H1 (cell line): ENCODE measurements around the gene COL4A2. TPM values are rescaled to one million over a fixed set of nuclear protein-coding genes. Genes with fewer than 3 reads are reported as not detected.
A peak's percentile ranks its signal among the peaks of the same experiment; 100 is the strongest.

ENCODE experiments used
- CTCF ChIA-PET: fragments of 300-600 bp; sonication (Branson Sonifier 250); formaldehyde crosslinking; loops from one replicate; lab custom pipeline; 2021; ENCODE audit not compliant: partially characterized antibody; lab: Charles Lee
- POLR2A ChIA-PET: fragments of 300-600 bp; sonication (Branson Sonifier 250); formaldehyde crosslinking; loops from one replicate; lab custom pipeline; 2021; ENCODE audit warnings: inconsistent platforms; ENCODE audit not compliant: partially characterized antibody; lab: Charles Lee
- DNase-seq, 2 experiments: peaks; one replicate each; pipeline versions ENCODE4 v3.0.0 to v3.0.0-alpha.2; 2010 to 2022; ENCODE audit warnings: low spot score in 2 of 2, low read depth in 1 of 2, mixed read lengths in 1 of 2
- FAIRE-seq: peaks from 2 replicates; lab custom pipeline; 2011; peaks lifted over from hg19 to GRCh38; lab: Jason Lieb, UNC
- H2AFZ ChIP-seq: 2 replicates; pipeline ENCODE4 v1.8.1; 2012; ENCODE audit warnings: low read length, inconsistent platforms
- H2AK5ac ChIP-seq: 2 replicates; pipeline ENCODE4 v1.6.1; 2013; ENCODE audit warnings: low read depth, low read length
- H2BK120ac ChIP-seq: replicated peaks from 2 replicates; pipeline ENCODE3; 2013; ENCODE audit warnings: low read depth, low read length, inconsistent platforms
- H2BK12ac ChIP-seq: 2 replicates; pipeline ENCODE4 v1.6.1; 2013; ENCODE audit warnings: low read depth, low read length
- H2BK15ac ChIP-seq: 2 replicates; pipeline ENCODE4 v1.6.1; 2013; ENCODE audit warnings: low read length
- H2BK20ac ChIP-seq: 2 replicates; pipeline ENCODE4 v1.6.1; 2013; ENCODE audit warnings: low read length
- H2BK5ac ChIP-seq: 2 replicates; pipeline ENCODE4 v1.6.1; 2013; ENCODE audit warnings: low read depth, low read length
- H3K14ac ChIP-seq: 2 replicates; pipeline ENCODE4 v1.6.1; 2013; ENCODE audit warnings: inconsistent platforms; ENCODE audit not compliant: insufficient read length
- H3K18ac ChIP-seq: 2 replicates; pipeline ENCODE4 v1.6.1; 2013; ENCODE audit warnings: low read length; ENCODE audit errors: extremely low read depth
- H3K23ac ChIP-seq: 2 replicates; pipeline ENCODE4 v1.6.1; 2013; ENCODE audit warnings: inconsistent platforms; ENCODE audit not compliant: insufficient read length
- H3K23me2 ChIP-seq: 2 replicates; pipeline ENCODE4 v1.6.1; 2013; ENCODE audit warnings: low read depth, low read length
- H3K27ac ChIP-seq: 2 replicates; pipeline ENCODE4 v1.6.1; 2011; ENCODE audit warnings: low read depth, low read length, inconsistent platforms
- H3K27me3 ChIP-seq, 4 experiments: replicated peaks in 1 of 4; 1 replicate in 1 of 4; 2 replicates in 3 of 4; pipeline versions ENCODE4 v1.6.1 to v1.8.1; 2011 to 2013; ENCODE audit warnings: low read length in 3 of 4, mild to moderate bottlenecking in 3 of 4, inconsistent platforms in 2 of 4, mixed read lengths in 2 of 4, moderate library complexity in 1 of 4; ENCODE audit not compliant: control insufficient read depth in 3 of 4, insufficient read depth in 3 of 4; ENCODE audit errors: extremely low read depth in 1 of 4
- H3K36me3 ChIP-seq, 4 experiments: 2 replicates each; pipeline versions ENCODE4 v1.6.1 to v1.8.1; 2011 to 2013; ENCODE audit warnings: mild to moderate bottlenecking in 4 of 4, low read length in 3 of 4, moderate library complexity in 2 of 4, control low read depth in 1 of 4, inconsistent platforms in 1 of 4; ENCODE audit not compliant: insufficient read depth in 4 of 4, control insufficient read depth in 2 of 4
- H3K4ac ChIP-seq: replicated peaks from 2 replicates; pipeline ENCODE3; 2013; ENCODE audit warnings: low read length, low read depth, mixed read lengths, inconsistent platforms; ENCODE audit not compliant: insufficient read length
- H3K4me1 ChIP-seq, 4 experiments: replicated peaks in 1 of 4; 1 replicate in 1 of 4; 2 replicates in 3 of 4; pipeline versions ENCODE4 v1.6.1 to v1.8.1; 2011 to 2013; ENCODE audit warnings: low read length in 3 of 4, inconsistent platforms in 2 of 4, mixed read lengths in 1 of 4; ENCODE audit not compliant: insufficient read depth in 4 of 4, control insufficient read depth in 3 of 4
- H3K4me2 ChIP-seq, 2 experiments: 2 replicates each; pipeline versions ENCODE4 v1.6.1 to v1.8.1; 2011 to 2013; ENCODE audit warnings: low read depth in 2 of 2, low read length in 2 of 2, control low read depth in 1 of 2, inconsistent platforms in 1 of 2, mild to moderate bottlenecking in 1 of 2; ENCODE audit not compliant: insufficient read depth in 1 of 2
- H3K4me3 ChIP-seq, 4 experiments: fragments of 200-600, 300-600 bp in 1 of 4; sonication (generic), shearing (Covaris generic), sonication (Bioruptor Twin) in 1 of 4; 2 replicates each; pipeline versions ENCODE4 v1.5.1 to v1.8.1; 2011 to 2016; ENCODE audit warnings: low read length in 4 of 4, low read depth in 3 of 4, control low read depth in 2 of 4, inconsistent platforms in 2 of 4, mild to moderate bottlenecking in 2 of 4, mixed read lengths in 1 of 4, moderate library complexity in 1 of 4; ENCODE audit not compliant: insufficient read depth in 2 of 4; ENCODE audit errors: extremely low read depth in 1 of 4
- H3K56ac ChIP-seq: replicated peaks from 2 replicates; pipeline ENCODE3; 2013; ENCODE audit warnings: low read depth, mild to moderate bottlenecking, mixed read lengths, low read length, inconsistent platforms; ENCODE audit not compliant: insufficient read length
- H3K79me1 ChIP-seq: 2 replicates; pipeline ENCODE4 v1.6.1; 2013; ENCODE audit warnings: low read depth, low read length, control low read depth
- H3K79me2 ChIP-seq, 2 experiments: 2 replicates each; pipeline versions ENCODE4 v1.6.1 to v1.8.1; 2012 to 2013; ENCODE audit warnings: low read length in 2 of 2, mild to moderate bottlenecking in 2 of 2, inconsistent platforms in 1 of 2; ENCODE audit not compliant: insufficient read depth in 2 of 2, control insufficient read depth in 1 of 2
- H3K9ac ChIP-seq, 4 experiments: replicated peaks in 1 of 4; 1 replicate in 1 of 4; 2 replicates in 3 of 4; pipeline versions ENCODE4 v1.6.1 to v1.8.1; 2011 to 2013; ENCODE audit warnings: low read depth in 3 of 4, low read length in 3 of 4, control low read depth in 2 of 4, mild to moderate bottlenecking in 2 of 4, moderate library complexity in 2 of 4, inconsistent platforms in 1 of 4; ENCODE audit errors: extremely low read depth in 1 of 4
- H3K9me3 ChIP-seq, 2 experiments: 2 replicates each; pipeline versions ENCODE4 v1.6.1 to v1.8.1; 2012 to 2013; ENCODE audit warnings: mild to moderate bottlenecking in 2 of 2, moderate library complexity in 2 of 2, control low read depth in 1 of 2, inconsistent platforms in 1 of 2, low read depth in 1 of 2, low read length in 1 of 2, mixed read lengths in 1 of 2; ENCODE audit not compliant: insufficient read depth in 2 of 2
- H4K20me1 ChIP-seq, 2 experiments: replicated peaks in 1 of 2; 2 replicates each; pipeline versions ENCODE3 to v1.8.1; 2011 to 2013; ENCODE audit warnings: inconsistent platforms in 2 of 2, low read length in 2 of 2, mild to moderate bottlenecking in 1 of 2; ENCODE audit not compliant: insufficient read depth in 2 of 2, control insufficient read depth in 1 of 2
- H4K5ac ChIP-seq: 2 replicates; pipeline ENCODE4 v1.6.1; 2013; ENCODE audit warnings: low read length, low read depth, mixed read lengths, inconsistent platforms; ENCODE audit not compliant: insufficient read length
- H4K8ac ChIP-seq: 2 replicates; pipeline ENCODE4 v1.8.0; 2013; ENCODE audit warnings: mild to moderate bottlenecking, moderate library complexity, low read length, inconsistent platforms; ENCODE audit not compliant: insufficient read depth; ENCODE audit errors: extremely low read depth
- H4K91ac ChIP-seq: replicated peaks from 2 replicates; pipeline ENCODE3; 2013; ENCODE audit warnings: low read length, mixed read lengths, inconsistent platforms; ENCODE audit not compliant: insufficient read length
- ASH2L ChIP-seq: fragments of 200-600, 300-600 bp; sonication (generic); IDR thresholded peaks from one replicate; pipeline ENCODE4 v1.7.1; 2017; ENCODE audit warnings: low read length
- CBX5 ChIP-seq: fragments of 300-800, 300-1000 bp; sonication (generic); IDR thresholded peaks from 2 replicates; pipeline ENCODE4 v1.7.1; 2016; ENCODE audit warnings: antibody characterized with exemption, low read length, low read depth
- CTCF ChIP-seq, 3 experiments: IDR thresholded peaks; 1 replicate in 2 of 3; 2 replicates in 1 of 3; pipeline versions ENCODE4 v1.5.1 to v1.6.1; 2011; ENCODE audit warnings: low read length in 3 of 3, mild to moderate bottlenecking in 3 of 3, inconsistent platforms in 2 of 3, low read depth in 1 of 3, moderate library complexity in 1 of 3; ENCODE audit not compliant: insufficient read depth in 1 of 3; ENCODE audit errors: control extremely low read depth in 1 of 3
- EZH2 ChIP-seq: fragments of 200-600 bp; sonication (generic); IDR thresholded peaks from 2 replicates; pipeline ENCODE4 v1.7.1; 2012; ENCODE audit warnings: low read depth, mild to moderate bottlenecking, moderate library complexity, low read length, inconsistent platforms; ENCODE audit not compliant: severe bottlenecking
- FOSL1 ChIP-seq: IDR thresholded peaks from 2 replicates; pipeline ENCODE4 v1.6.1; 2011; ENCODE audit warnings: mild to moderate bottlenecking, low read depth, low read length, moderate library complexity; ENCODE audit not compliant: insufficient read depth
- NRF1 ChIP-seq: IDR thresholded peaks from 2 replicates; pipeline ENCODE4 v1.6.1; 2011; ENCODE audit warnings: mild to moderate bottlenecking, low read depth, low read length, improper control_type of control experiment
- POLR2AphosphoS5 ChIP-seq: IDR thresholded peaks from 2 replicates; pipeline ENCODE4 v1.6.1; 2011; ENCODE audit warnings: low read depth, low read length
- SAP30 ChIP-seq: fragments of 300-600 bp; sonication (generic); IDR thresholded peaks from 2 replicates; pipeline ENCODE4 v1.7.1; 2012; ENCODE audit warnings: low read length, moderate library complexity, mild to moderate bottlenecking, inconsistent platforms; ENCODE audit not compliant: insufficient read depth, insufficient replicate concordance
- SIX5 ChIP-seq: IDR thresholded peaks from 2 replicates; pipeline ENCODE4 v1.6.1; 2011; ENCODE audit warnings: mild to moderate bottlenecking, low read depth, low read length
- TBP ChIP-seq: IDR thresholded peaks from 2 replicates; pipeline ENCODE4 v1.6.1; 2011; ENCODE audit warnings: low read depth, low read length, improper control_type of control experiment
- TEAD4 ChIP-seq: IDR thresholded peaks from 2 replicates; pipeline ENCODE4 v1.6.1; 2012; ENCODE audit warnings: low read depth, low read length, inconsistent platforms, mixed read lengths
- WGBS, 2 experiments: shearing (Covaris generic) in 1 of 2; methylation state at CpG; one replicate each; pipeline versions ENCODE4 v1.1.6 to v1.1.7; 2013 to 2015; ENCODE audit warnings: low lambda C conversion rate in 2 of 2, mixed read lengths in 2 of 2, inconsistent platforms in 1 of 2, low coverage in 1 of 2, missing lambda C conversion rate in 1 of 2; ENCODE audit not compliant: insufficient replicate concordance in 2 of 2, insufficient coverage in 1 of 2, insufficient read length in 1 of 2; ENCODE audit errors: extremely low coverage in 1 of 2, missing lambda C conversion rate in 1 of 2; 5-methylcytosine and 5-hydroxymethylcytosine counted together
- polyA plus RNA-seq, 7 experiments: library from polyadenylated mRNA; depleted of rRNA in 3 of 7; stranded (reverse) in 5 of 7; unstranded in 2 of 7; fragments of >200 nt in 5 of 7; fragments of 200-250 nt in 2 of 7; gene quantifications; 1 replicate in 5 of 7; 2 replicates in 1 of 7; 4 replicates in 1 of 7; pipeline versions ENCODE4 v1.2.1 to v1.2.3, GENCODE V29; 2011 to 2013; ENCODE audit warnings: missing spikeins in 2 of 7, mixed read lengths in 2 of 7
- total RNA-seq: library from RNA; stranded (reverse); fragmentation: NEBNext Ultra II Directional; extraction: Animal tissue kit (Norgen Biotek cat#: 25700); gene quantifications from 2 replicates; pipeline ENCODE4 v1.2.1, GENCODE V29; 2021

The COL4A2 gene
- total and polyA plus RNA-seq, 2 of the 8 experiments (the other 6 are each of a cell fraction or from before 2014, with no cell fraction given) = 80.4 to 87.3 TPM

GRCh38 chr13:110458017-110458416, 150.9 kb downstream of the COL4A2 start:
- Histone ChIP-seq H2AFZ (no peak overlapping the region), H3K9me3 (no peaks in the 10 kb centered on the region), H3K23ac (no peak overlapping the region), H3K27ac (no peak overlapping the region), H3K27me3 (no peaks in the 10 kb centered on the region), H3K9ac (no peak overlapping the region), H3K4me2 (no peak overlapping the region), H4K91ac (no peak overlapping the region), H2BK120ac (no peak overlapping the region), H3K18ac (no peak overlapping the region; the same call in 1 of the 2 replicates), H3K79me2 (no peaks in the 10 kb centered on the region), H3K56ac (no peak overlapping the region), H3K23me2 (no peaks in the 10 kb centered on the region), H3K36me3 (peaks cover 0 to 4% (median 2%) of the 10 kb centered on the region in 4 experiments; a peak in 5 of 8 replicates), H4K20me1 (peaks cover 0 to 2% of the 10 kb centered on the region in 2 experiments), H2BK15ac (peak overlapping the region; percentile 18; the same call in 1 of the 2 replicates), H3K4ac (no peak overlapping the region), H3K4me3 (no peak overlapping the region), H3K14ac (no peak overlapping the region), H2BK12ac (peak overlapping the region; percentile 77; the same call in 1 of the 2 replicates), H3K4me1 (peaks cover 0 to 5% (median 1%) of the 10 kb centered on the region in 4 experiments; a peak in 4 of 7 replicates), H2BK5ac (peak overlapping the region; percentile 82; the same call in 1 of the 2 replicates), H2AK5ac (peak overlapping the region; percentile 33; the same call in 1 of the 2 replicates), H4K5ac (no peak overlapping the region), H3K79me1 (no peaks in the 10 kb centered on the region), H4K8ac (no peak overlapping the region; the same call in 1 of the 2 replicates), H2BK20ac (no peak overlapping the region; the same call in 1 of the 2 replicates)
- POLR2A ChIA-PET = interaction anchor here (0.8 to 1.2 kb wide), 2 partner anchors 18 to 257 kb away, joined by 3 to 4 read pairs; no protein-coding TSS in a partner anchor
- FAIRE-seq (no peak), DNase-seq (no peak)
- WGBS, 2 experiments = 83% methylated on average over 8 of the region's 8 CpGs; no CpG with 5 or more reads in 1 of the 2 experiments
- CTCF ChIA-PET = interaction anchor here (1.0 to 1.5 kb wide), 2 partner anchors 50 to 226 kb away, joined by 3 to 4 read pairs; no protein-coding TSS in a partner anchor
- TF ChIP-seq ASH2L (no peak), POLR2AphosphoS5 (no peak), SAP30 (no peak), FOSL1 (no peak), TEAD4 (no peak), CBX5 (no peak), TBP (no peak), CTCF (IDR thresholded peaks at IDR 0.05; ENCODE audit: control extremely low read depth in 1 of 3, insufficient read depth in 1 of 3, low read depth in 1 of 3, low read length in 3 of 3) (no peak), SIX5 (no peak), EZH2 (no peak), NRF1 (no peak)
